ENCODE data around the gene BCAS1.
"Not testable (repeated sequence)": the region's sequence is repeated elsewhere in the genome, so short reads cannot be mapped to it uniquely, and the experiment has no call there.

Gene BCAS1

DNA sequence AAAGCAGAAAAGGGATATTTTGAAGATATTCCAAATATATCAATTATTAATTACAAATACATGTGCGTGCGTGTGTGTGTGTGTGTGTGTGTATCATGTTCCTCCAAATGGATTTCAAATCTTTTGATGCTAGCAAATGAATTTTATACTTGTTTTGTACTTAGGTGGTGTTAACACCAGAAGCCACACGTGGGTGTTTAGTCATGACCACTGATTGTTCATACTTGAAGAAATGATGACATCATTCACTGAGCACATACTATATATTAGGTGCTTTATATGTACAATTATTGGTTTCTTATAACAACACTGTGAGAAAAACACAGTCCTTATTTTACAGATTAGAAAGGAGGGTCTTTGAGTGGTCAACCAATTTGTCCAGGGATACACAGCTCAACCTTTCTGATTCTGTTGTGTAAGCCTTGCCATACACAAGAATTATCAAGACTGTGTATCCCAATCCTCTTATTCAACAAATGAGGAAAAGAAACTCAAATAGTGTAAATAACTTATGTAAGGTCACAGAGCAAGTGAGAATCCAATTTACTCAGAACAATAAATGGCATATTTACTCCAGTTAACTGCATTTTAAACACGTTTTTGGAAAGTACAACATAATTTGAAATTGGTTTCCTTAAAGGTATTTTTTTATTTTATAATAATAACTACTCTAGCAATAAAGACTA, 88.5 kb downstream of the BCAS1 start:
- DNase-seq (ENCODE audit: low spot score), result peak; percentile 7
- Mint-ChIP-seq H3K27ac (no peak overlapping the region), H3K4me1 (ENCODE audit: low read depth) (peaks cover 2% of the 10 kb centered on the region), H3K27me3 (ENCODE audit: low read depth) (peaks cover 4% of the 10 kb centered on the region), H3K4me3 (no peak overlapping the region), H3K9me3 (no peaks in the 10 kb centered on the region), H3K36me3 (ENCODE audit: low read depth) (no peaks in the 10 kb centered on the region)

DNA sequence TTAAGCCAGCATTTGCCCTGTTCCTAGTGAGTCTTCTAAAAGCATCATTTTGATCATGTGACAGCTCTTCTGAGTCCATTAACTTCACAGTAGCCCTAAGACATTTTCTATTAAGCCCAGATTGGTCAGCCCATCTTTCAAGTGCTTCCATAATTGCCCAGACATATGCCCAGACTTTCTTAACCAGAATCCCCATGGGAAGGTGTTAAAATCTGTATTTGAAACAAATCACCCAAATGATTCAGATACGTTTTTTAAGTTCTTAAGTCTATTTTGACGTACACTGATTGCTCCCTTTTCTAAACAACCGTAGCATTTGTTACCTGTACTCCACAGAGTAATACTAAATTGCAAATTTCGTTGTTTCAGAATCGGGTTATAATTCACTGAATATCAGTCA, 89.3 kb downstream of the BCAS1 start:
- H3K4me3 Mint-ChIP-seq, result no peak overlapping the region
- H3K4me1 Mint-ChIP-seq (ENCODE audit: low read depth), result peaks cover 2% of the 10 kb centered on the region
- H3K36me3 Mint-ChIP-seq (ENCODE audit: low read depth), result no peaks in the 10 kb centered on the region
- peaks cover 3% of the 10 kb centered on the region for H3K27me3 Mint-ChIP-seq (ENCODE audit: low read depth)
- no peaks in the 10 kb centered on the region for H3K9me3 Mint-ChIP-seq
- H3K27ac Mint-ChIP-seq, result no peak overlapping the region
- no peak for DNase-seq (ENCODE audit: low spot score)

DNA sequence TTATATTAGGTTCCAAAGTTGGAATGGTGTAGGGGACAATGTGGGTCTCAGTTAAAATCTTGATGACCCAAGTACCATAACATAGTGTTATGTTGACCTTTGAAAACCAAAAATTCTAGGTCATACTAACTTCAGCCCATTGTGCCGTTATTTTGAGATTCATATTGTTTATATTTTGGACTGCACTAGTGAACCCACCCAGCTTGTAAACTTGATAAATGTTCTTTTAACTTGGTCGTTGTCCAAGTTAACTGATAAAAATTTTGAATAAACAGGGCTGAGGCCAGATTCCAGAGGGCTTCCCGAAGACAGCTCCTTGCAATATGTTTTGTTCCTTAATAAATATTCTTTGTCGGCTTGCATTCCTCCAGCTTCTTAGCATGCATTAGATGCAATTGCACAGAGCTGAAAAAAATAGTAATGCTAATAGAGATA, 90.3 kb downstream of the BCAS1 start:
- peaks cover 2% of the 10 kb centered on the region for H3K4me1 Mint-ChIP-seq (ENCODE audit: low read depth)
- no peak overlapping the region for H3K27ac Mint-ChIP-seq
- no peaks in the 10 kb centered on the region for H3K27me3 Mint-ChIP-seq (ENCODE audit: low read depth)

DNA sequence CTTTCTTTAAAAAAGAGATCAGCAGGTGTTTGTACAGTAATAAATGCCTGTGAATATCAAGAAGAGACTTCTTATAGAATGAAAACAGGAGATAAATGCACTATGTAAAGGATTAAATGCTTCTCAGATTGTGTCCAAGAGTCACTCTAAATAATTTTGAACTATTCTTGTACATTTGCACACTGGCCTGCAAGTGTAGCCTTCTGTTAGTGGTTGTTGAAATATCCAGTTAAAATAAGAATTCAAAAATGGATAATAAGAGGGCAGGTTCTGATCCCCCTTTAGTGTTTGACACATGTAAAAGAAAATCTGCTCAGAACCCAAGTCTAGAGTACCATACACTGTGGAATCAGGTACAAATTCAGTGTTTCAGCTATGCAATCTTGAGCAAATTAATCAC, 91.9 kb downstream of the BCAS1 start:
- Mint-ChIP-seq H3K27ac (no peak overlapping the region), H3K9me3 (peaks cover 5% of the 10 kb centered on the region), H3K4me3 (no peak overlapping the region), H3K4me1 (ENCODE audit: low read depth) (no peaks in the 10 kb centered on the region), H3K36me3 (ENCODE audit: low read depth) (no peaks in the 10 kb centered on the region), H3K27me3 (ENCODE audit: low read depth) (no peaks in the 10 kb centered on the region)
- DNase-seq (ENCODE audit: low spot score), result no peak

More for the DNA sequence above, 90.3 kb downstream of the BCAS1 start:
- Mint-ChIP-seq H3K36me3 (ENCODE audit: low read depth) (no peaks in the 10 kb centered on the region), H3K9me3 (no peaks in the 10 kb centered on the region), H3K4me3 (no peak overlapping the region)
- no peak for DNase-seq (ENCODE audit: low spot score)

DNA sequence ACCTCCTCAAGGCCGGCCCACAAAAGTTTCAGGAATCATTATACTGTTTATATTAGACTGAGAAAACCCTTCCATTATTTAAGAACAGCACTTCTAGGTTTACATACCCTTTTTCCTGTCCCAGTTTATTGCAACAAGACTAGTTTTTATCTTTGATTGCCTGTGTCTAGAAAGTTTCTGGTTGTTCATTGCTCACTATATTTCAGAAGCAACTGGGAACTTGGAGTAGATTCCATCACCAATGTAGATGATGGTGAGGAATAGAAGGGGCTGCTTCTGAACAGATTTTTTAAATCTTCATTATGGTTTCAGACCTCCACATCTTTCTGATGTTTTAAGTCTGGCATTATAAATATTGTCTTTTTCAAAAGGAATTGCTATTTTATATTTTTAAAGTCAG, 93.0 kb downstream of the BCAS1 start:
- Mint-ChIP-seq H3K27me3 (ENCODE audit: low read depth) (no peaks in the 10 kb centered on the region), H3K9me3 (peaks cover 6% of the 10 kb centered on the region), H3K4me3 (no peak overlapping the region), H3K4me1 (ENCODE audit: low read depth) (no peaks in the 10 kb centered on the region), H3K27ac (no peak overlapping the region), H3K36me3 (ENCODE audit: low read depth) (no peaks in the 10 kb centered on the region)
- no peak for DNase-seq (ENCODE audit: low spot score)

DNA sequence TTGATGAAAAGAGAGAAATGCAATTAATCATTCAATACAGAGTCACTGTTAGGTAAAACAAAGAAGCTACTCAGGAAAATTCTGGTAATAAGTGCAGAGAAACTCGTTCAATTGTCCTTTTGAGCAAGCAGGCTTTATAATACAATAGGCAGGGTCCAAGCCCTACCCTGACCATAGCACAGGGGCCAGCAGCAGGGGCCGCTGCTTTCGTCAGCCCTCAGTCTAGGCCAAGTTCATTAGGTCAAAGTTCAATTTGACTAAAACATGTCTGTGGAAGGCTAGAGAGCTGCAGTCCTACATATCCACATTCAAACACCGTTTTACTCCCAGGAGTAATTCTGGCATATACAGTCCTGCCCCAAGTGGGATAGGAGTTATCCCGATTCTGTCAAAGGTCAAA, 94.6 kb downstream of the BCAS1 start:
- H3K27me3 Mint-ChIP-seq (ENCODE audit: low read depth), result no peaks in the 10 kb centered on the region
- H3K27ac Mint-ChIP-seq, result no peak overlapping the region
- H3K4me1 Mint-ChIP-seq (ENCODE audit: low read depth), result no peaks in the 10 kb centered on the region
- DNase-seq (ENCODE audit: low spot score), result no peak
- peaks cover 6% of the 10 kb centered on the region for H3K9me3 Mint-ChIP-seq
- no peak overlapping the region for H3K4me3 Mint-ChIP-seq
- no peaks in the 10 kb centered on the region for H3K36me3 Mint-ChIP-seq (ENCODE audit: low read depth)

DNA sequence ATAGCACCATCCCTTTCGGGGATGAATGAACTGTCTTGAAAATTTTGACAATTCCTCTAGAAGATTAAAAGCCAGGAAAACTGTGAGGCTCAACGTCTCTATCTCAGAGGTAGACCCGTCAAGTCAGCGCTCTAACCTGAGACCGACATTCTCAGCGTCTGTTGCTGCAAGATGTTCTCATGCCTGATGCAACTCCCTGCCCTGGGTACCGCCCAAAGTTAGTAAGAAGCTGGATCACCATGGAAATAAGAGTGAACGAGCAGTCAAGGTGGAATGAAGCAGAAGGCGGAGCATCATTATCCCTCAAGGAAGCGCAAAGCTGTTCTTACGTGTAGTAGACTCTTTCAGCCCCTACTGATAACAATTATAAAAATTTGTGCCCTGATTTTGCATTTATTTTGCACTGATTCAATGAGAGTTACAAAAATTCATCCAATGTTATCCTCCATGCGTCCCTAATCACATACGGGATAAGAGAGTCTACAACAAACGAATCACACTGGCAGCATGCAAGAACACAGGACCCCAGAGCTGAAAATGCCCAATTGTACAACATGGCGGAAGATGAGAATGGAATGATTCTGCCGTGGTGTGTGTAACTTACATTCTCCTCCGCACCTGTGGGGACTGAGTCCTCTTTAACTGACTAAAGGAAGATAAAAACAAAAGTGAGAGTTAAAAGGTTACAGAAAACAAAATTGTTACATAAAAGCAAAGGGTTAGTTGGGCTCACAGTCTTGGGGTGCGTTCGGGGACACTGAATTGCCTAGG, 95.4 kb downstream of the BCAS1 start:
- no peak overlapping the region for H3K27ac Mint-ChIP-seq
- H3K27me3 Mint-ChIP-seq (ENCODE audit: low read depth), result no peaks in the 10 kb centered on the region
- no peaks in the 10 kb centered on the region for H3K4me1 Mint-ChIP-seq (ENCODE audit: low read depth)
- DNase-seq (ENCODE audit: low spot score), result no peak
- H3K36me3 Mint-ChIP-seq (ENCODE audit: low read depth), result no peaks in the 10 kb centered on the region
- no peak overlapping the region for H3K4me3 Mint-ChIP-seq
- H3K9me3 Mint-ChIP-seq, result peaks cover 6% of the 10 kb centered on the region

DNA sequence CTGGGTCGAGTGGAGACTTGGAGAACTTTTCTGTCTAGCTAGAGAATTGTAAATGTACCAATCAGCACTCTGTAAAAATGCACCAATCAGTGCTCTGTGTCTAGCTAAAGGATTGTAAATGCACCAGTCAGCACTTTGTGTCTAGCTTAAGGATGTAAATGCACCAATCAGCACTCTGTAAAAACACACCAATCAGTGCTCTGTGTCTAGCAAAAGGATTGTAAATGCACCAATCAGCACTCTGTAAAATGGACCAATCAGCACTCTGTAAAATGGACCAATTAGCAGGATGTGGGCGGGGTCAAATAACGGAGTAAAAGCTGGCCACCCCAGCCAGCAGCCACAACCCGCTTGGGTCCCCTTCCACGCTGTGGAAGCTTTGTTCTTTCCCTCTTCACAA, 96.5 kb downstream of the BCAS1 start:
- H3K27me3 Mint-ChIP-seq (ENCODE audit: low read depth), result not testable (repeated sequence)

DNA sequence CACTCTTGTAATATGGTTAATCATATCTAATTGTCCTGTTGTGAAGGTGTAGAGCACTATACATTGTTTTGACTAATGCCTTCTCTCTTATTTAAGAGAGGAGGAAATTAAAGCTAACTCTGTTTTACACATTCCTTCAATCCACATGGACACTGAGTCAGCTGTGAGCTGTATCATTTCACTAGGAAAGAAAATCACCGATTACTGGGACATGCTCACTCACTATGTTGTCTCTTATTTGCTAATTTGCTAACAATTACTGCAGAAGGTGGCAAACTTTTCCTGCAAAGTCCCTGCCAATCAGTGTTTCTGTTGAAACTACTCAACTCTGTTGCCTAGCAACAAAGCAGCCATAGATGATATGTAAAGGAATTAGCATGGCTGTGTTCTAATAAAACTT, 98.2 kb downstream of the BCAS1 start:
- DNase-seq (ENCODE audit: low spot score), result no peak
- Mint-ChIP-seq H3K4me1 (ENCODE audit: low read depth) (no peaks in the 10 kb centered on the region), H3K27ac (no peak overlapping the region), H3K27me3 (ENCODE audit: low read depth) (no peaks in the 10 kb centered on the region), H3K36me3 (ENCODE audit: low read depth) (no peaks in the 10 kb centered on the region), H3K9me3 (peaks cover 6% of the 10 kb centered on the region), H3K4me3 (no peak overlapping the region)

More for the DNA sequence above, 96.5 kb downstream of the BCAS1 start:
- not testable (repeated sequence) for H3K4me1 Mint-ChIP-seq (ENCODE audit: low read depth); H3K9me3 Mint-ChIP-seq; DNase-seq (ENCODE audit: low spot score); H3K36me3 Mint-ChIP-seq (ENCODE audit: low read depth); H3K27ac Mint-ChIP-seq; H3K4me3 Mint-ChIP-seq

DNA sequence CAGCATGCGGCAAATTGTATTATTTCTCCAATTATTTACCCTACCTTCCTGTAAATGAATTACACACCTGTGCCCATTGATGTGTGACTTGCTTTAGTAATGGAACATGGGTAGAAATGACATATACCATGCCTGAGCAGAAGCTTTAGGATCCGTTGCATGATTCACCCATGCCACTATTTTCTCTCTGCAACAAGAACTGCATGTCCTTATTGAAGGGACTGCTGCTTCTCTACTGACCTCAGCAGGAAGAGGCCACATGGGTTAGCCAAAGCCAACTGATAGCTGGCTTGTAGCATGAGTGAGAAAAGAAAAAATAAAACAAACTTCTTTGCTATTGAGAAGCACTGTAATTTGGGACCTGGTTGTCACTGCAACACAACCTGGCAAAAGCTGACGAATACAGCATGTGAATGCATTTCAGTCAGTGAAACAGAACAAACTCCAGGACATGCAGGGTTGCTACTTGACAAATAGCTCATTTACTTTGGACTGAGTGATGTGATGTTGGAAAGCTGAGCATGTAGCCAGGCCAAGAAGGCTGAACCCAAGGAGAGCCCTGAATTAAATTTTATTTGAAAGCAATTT, 99.2 kb downstream of the BCAS1 start:
- H3K36me3 Mint-ChIP-seq (ENCODE audit: low read depth), result no peaks in the 10 kb centered on the region
- H3K27ac Mint-ChIP-seq, result no peak overlapping the region
- no peak for DNase-seq (ENCODE audit: low spot score)
- peaks cover 6% of the 10 kb centered on the region for H3K9me3 Mint-ChIP-seq
- no peaks in the 10 kb centered on the region for H3K27me3 Mint-ChIP-seq (ENCODE audit: low read depth)
- H3K4me1 Mint-ChIP-seq (ENCODE audit: low read depth), result no peaks in the 10 kb centered on the region
- no peak overlapping the region for H3K4me3 Mint-ChIP-seq

DNA sequence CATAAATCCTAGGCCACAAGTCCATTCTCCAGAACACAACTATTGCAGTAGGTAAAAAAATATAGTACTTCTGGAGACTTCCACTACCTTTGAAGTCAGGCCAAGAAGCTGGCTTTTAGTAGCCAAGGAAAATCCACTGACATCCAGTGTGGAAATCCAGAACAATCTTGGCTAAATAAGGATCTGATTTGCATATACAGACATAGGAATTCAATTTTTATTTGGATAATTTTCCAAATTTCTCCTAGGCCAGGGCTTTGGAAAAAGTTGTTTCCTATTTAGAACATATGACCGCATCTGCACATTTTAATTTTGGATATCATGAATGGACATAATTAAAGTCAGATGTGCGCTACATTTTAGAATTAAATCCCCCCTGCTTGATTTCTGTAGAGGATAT, 100.2 kb downstream of the BCAS1 start:
- Mint-ChIP-seq H3K36me3 (ENCODE audit: low read depth) (no peaks in the 10 kb centered on the region), H3K27me3 (ENCODE audit: low read depth) (no peaks in the 10 kb centered on the region), H3K4me3 (no peak overlapping the region), H3K9me3 (peaks cover 6% of the 10 kb centered on the region), H3K27ac (no peak overlapping the region), H3K4me1 (ENCODE audit: low read depth) (no peaks in the 10 kb centered on the region)
- no peak for DNase-seq (ENCODE audit: low spot score)

DNA sequence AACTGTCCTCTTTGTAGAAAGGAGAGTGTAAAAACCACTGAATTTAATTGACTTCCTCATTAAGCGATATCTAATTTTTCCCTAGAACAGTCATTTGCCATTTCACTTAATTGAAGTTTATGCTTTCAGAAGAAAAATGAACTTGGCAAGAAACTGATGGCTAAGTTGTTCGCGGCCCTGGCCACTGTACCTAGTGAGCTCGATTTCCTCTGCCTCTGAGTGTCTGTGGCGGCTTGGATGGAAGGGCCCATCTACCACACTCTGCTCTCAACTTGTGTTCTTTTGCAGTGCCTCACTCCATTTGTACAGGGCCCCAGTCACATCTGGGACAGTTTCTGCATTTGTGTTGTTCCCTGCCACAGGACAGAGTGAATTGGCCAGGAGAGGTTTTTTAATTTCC, 102.9 kb downstream of the BCAS1 start:
- Mint-ChIP-seq H3K36me3 (ENCODE audit: low read depth) (no peaks in the 10 kb centered on the region), H3K9me3 (no peaks in the 10 kb centered on the region), H3K27ac (no peak overlapping the region), H3K4me3 (no peak overlapping the region), H3K4me1 (ENCODE audit: low read depth) (no peaks in the 10 kb centered on the region), H3K27me3 (ENCODE audit: low read depth) (peaks cover 6% of the 10 kb centered on the region)
- no peak for DNase-seq (ENCODE audit: low spot score)

DNA sequence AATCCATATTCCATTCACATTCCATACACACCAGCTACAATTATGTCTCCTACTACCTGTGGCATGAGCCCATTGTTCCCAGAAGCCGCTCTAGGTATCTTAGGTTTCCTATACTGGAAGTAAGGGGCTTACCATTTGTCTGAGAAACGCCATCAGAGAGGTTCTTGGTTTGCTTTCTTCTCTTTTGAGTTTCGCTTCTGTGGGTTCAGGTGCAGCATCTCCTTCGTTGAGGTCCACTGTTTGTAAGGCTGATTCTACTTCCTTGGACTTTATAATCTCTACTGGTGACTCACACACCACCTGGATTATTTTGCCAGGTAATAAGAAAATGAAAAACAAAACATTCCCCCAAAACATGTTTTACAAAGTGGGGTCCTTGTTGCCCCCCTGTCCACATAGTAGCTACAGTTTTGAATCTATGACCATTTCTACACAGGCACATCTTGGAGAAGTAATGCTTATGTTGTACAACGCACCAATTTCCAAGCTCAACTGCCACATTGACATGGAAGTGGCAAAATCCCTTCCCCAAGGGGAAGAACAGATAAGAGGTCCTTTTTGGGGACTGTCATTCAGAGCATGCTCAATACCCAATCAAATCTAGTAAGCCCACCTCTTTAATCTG, 103.5 kb downstream of the BCAS1 start:
- peaks cover 6% of the 10 kb centered on the region for H3K27me3 Mint-ChIP-seq (ENCODE audit: low read depth)

More for the DNA sequence above, 103.5 kb downstream of the BCAS1 start:
- H3K4me3 Mint-ChIP-seq, result no peak overlapping the region
- no peaks in the 10 kb centered on the region for H3K4me1 Mint-ChIP-seq (ENCODE audit: low read depth)
- DNase-seq (ENCODE audit: low spot score), result no peak
- no peak overlapping the region for H3K27ac Mint-ChIP-seq
- H3K36me3 Mint-ChIP-seq (ENCODE audit: low read depth), result no peaks in the 10 kb centered on the region
- H3K9me3 Mint-ChIP-seq, result no peaks in the 10 kb centered on the region
